ENCODE data around the gene LARP4B.

Gene LARP4B

DNA sequence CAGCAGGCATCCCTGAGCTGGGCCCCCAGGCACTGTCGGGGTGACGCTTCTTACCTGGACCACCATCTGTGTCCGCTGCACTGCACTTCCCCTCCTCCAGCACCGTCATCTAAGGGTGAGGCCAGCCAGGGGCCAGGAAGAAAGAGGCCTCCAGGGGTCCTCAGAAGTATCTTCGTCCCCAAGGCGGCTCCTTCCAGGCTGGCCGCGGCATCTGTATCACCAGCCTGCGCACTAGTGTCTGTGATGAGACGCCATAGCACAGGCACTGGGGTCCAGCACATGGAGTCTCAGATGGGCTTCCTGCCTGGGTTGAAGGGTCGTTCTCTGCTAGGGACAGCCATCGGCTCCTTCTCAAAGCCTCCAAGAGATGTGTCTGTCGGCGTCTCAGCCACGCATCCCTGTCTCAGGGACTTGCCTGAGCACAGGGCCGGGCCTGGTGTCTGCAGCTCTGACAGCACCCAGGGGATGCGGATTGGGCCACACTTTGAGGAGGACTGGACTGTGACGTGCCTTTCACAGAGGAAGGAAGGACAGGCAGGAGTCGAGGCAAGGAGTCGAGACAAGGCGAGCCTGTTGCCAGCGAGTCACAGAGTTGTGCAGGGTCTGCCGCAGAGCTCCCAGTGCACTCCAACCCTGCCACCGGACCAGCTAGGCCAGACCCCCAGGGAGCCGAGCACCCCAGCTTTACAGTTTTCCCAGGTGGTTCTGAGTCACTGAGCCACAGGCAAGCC lies 140.5 kb downstream of the LARP4B start:
- TF ChIP-seq, protein P1, sequence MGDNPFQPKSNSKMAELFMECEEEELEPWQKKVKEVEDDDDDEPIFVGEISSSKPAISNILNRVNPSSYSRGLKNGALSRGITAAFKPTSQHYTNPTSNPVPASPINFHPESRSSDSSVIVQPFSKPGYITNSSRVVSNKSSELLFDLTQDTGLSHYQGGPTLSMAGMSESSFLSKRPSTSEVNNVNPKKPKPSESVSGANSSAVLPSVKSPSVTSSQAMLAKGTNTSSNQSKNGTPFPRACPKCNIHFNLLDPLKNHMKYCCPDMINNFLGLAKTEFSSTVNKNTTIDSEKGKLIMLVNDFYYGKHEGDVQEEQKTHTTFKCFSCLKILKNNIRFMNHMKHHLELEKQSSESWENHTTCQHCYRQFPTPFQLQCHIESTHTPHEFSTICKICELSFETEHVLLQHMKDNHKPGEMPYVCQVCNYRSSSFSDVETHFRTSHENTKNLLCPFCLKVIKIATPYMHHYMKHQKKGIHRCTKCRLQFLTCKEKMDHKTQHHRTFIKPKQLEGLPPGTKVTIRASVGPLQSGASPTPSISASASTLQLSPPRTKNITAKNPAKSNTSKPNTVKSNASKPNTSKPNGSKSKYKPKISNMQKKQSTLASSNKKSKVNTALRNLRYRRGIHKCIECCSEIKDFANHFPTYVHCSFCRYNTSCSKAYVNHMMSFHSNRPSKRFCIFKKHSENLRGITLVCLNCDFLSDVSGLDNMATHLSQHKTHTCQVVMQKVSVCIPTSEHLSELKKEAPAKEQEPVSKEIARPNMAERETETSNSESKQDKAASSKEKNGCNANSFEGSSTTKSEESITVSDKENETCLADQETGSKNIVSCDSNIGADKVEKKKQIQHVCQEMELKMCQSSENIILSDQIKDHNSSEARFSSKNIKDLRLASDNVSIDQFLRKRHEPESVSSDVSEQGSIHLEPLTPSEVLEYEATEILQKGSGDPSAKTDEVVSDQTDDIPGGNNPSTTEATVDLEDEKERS (tag by site-specific recombination; IDR thresholded peaks at IDR 0.05): no peak
- TF ChIP-seq ZNF221 (tag by site-specific recombination; IDR thresholded peaks at IDR 0.05; ENCODE audit: borderline replicate concordance) (no peak), ZNF510 (tag by site-specific recombination; IDR thresholded peaks at IDR 0.05; ENCODE audit: insufficient replicate concordance) (no peak), ZNF157 (tag by site-specific recombination; IDR thresholded peaks at IDR 0.05) (no peak), ZNF184 (tag by site-specific recombination; IDR thresholded peaks at IDR 0.05) (no peak), ZBTB8A (tag by site-specific recombination; IDR thresholded peaks at IDR 0.05) (no peak), ZNF366 (tag by site-specific recombination; conservative IDR thresholded peaks at IDR 0.05) (no peak), ZNF555 (tag by site-specific recombination; conservative IDR thresholded peaks at IDR 0.05) (no peak), ZSCAN23 (tag by site-specific recombination; IDR thresholded peaks at IDR 0.05) (no peak), ZNF324 (tag by site-specific recombination; IDR thresholded peaks at IDR 0.05) (no peak), ZNF660 (tag by site-specific recombination; IDR thresholded peaks at IDR 0.05) (no peak), ZNF791 (tag by site-specific recombination; IDR thresholded peaks at IDR 0.05) (no peak), ZNF155 (tag by site-specific recombination; IDR thresholded peaks at IDR 0.05) (no peak)
- TF ChIP-seq, protein P2, sequence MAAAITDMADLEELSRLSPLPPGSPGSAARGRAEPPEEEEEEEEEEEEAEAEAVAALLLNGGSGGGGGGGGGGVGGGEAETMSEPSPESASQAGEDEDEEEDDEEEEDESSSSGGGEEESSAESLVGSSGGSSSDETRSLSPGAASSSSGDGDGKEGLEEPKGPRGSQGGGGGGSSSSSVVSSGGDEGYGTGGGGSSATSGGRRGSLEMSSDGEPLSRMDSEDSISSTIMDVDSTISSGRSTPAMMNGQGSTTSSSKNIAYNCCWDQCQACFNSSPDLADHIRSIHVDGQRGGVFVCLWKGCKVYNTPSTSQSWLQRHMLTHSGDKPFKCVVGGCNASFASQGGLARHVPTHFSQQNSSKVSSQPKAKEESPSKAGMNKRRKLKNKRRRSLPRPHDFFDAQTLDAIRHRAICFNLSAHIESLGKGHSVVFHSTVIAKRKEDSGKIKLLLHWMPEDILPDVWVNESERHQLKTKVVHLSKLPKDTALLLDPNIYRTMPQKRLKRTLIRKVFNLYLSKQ (tag by site-specific recombination; IDR thresholded peaks at IDR 0.05; ENCODE audit: borderline replicate concordance): no peak
- TF ChIP-seq, protein P3, sequence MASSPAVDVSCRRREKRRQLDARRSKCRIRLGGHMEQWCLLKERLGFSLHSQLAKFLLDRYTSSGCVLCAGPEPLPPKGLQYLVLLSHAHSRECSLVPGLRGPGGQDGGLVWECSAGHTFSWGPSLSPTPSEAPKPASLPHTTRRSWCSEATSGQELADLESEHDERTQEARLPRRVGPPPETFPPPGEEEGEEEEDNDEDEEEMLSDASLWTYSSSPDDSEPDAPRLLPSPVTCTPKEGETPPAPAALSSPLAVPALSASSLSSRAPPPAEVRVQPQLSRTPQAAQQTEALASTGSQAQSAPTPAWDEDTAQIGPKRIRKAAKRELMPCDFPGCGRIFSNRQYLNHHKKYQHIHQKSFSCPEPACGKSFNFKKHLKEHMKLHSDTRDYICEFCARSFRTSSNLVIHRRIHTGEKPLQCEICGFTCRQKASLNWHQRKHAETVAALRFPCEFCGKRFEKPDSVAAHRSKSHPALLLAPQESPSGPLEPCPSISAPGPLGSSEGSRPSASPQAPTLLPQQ (tag by site-specific recombination; IDR thresholded peaks at IDR 0.05): no peak
- TF ChIP-seq, protein P4, sequence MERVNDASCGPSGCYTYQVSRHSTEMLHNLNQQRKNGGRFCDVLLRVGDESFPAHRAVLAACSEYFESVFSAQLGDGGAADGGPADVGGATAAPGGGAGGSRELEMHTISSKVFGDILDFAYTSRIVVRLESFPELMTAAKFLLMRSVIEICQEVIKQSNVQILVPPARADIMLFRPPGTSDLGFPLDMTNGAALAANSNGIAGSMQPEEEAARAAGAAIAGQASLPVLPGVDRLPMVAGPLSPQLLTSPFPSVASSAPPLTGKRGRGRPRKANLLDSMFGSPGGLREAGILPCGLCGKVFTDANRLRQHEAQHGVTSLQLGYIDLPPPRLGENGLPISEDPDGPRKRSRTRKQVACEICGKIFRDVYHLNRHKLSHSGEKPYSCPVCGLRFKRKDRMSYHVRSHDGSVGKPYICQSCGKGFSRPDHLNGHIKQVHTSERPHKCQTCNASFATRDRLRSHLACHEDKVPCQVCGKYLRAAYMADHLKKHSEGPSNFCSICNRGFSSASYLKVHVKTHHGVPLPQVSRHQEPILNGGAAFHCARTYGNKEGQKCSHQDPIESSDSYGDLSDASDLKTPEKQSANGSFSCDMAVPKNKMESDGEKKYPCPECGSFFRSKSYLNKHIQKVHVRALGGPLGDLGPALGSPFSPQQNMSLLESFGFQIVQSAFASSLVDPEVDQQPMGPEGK (tag by site-specific recombination; IDR thresholded peaks at IDR 0.05): no peak
- TF ChIP-seq, protein P5, sequence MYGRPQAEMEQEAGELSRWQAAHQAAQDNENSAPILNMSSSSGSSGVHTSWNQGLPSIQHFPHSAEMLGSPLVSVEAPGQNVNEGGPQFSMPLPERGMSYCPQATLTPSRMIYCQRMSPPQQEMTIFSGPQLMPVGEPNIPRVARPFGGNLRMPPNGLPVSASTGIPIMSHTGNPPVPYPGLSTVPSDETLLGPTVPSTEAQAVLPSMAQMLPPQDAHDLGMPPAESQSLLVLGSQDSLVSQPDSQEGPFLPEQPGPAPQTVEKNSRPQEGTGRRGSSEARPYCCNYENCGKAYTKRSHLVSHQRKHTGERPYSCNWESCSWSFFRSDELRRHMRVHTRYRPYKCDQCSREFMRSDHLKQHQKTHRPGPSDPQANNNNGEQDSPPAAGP (tag by site-specific recombination; IDR thresholded peaks at IDR 0.05): no peak
- TF ChIP-seq, protein P6, sequence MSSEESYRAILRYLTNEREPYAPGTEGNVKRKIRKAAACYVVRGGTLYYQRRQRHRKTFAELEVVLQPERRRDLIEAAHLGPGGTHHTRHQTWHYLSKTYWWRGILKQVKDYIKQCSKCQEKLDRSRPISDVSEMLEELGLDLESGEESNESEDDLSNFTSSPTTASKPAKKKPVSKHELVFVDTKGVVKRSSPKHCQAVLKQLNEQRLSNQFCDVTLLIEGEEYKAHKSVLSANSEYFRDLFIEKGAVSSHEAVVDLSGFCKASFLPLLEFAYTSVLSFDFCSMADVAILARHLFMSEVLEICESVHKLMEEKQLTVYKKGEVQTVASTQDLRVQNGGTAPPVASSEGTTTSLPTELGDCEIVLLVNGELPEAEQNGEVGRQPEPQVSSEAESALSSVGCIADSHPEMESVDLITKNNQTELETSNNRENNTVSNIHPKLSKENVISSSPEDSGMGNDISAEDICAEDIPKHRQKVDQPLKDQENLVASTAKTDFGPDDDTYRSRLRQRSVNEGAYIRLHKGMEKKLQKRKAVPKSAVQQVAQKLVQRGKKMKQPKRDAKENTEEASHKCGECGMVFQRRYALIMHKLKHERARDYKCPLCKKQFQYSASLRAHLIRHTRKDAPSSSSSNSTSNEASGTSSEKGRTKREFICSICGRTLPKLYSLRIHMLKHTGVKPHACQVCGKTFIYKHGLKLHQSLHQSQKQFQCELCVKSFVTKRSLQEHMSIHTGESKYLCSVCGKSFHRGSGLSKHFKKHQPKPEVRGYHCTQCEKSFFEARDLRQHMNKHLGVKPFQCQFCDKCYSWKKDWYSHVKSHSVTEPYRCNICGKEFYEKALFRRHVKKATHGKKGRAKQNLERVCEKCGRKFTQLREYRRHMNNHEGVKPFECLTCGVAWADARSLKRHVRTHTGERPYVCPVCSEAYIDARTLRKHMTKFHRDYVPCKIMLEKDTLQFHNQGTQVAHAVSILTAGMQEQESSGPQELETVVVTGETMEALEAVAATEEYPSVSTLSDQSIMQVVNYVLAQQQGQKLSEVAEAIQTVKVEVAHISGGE (tag by site-specific recombination; conservative IDR thresholded peaks at IDR 0.05; ENCODE audit: low read depth): no peak
- TF ChIP-seq, protein P7, sequence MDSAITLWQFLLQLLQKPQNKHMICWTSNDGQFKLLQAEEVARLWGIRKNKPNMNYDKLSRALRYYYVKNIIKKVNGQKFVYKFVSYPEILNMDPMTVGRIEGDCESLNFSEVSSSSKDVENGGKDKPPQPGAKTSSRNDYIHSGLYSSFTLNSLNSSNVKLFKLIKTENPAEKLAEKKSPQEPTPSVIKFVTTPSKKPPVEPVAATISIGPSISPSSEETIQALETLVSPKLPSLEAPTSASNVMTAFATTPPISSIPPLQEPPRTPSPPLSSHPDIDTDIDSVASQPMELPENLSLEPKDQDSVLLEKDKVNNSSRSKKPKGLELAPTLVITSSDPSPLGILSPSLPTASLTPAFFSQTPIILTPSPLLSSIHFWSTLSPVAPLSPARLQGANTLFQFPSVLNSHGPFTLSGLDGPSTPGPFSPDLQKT (IDR thresholded peaks at IDR 0.05; ENCODE audit: borderline replicate concordance, low read depth, low read length): no peak
- ChIA-PET POLR2A (no interaction called here), CTCF (interaction anchor here (0.5 to 0.6 kb wide), 2 partner anchors 278 to 553 kb away, joined by 3 to 4 read pairs; no protein-coding TSS in a partner anchor)
- no peak overlapping the region for H3K4me3 ChIP-seq (ENCODE audit: low read depth, low read length)
- no peaks in the 10 kb centered on the region for H3K9me3 ChIP-seq (ENCODE audit: control insufficient read depth, insufficient read depth, low read depth, low read length)
- H3K4me1 ChIP-seq (ENCODE audit: control insufficient read depth, insufficient read depth, low read length): no peaks in the 10 kb centered on the region
- no peak overlapping the region for H3K27ac ChIP-seq (ENCODE audit: extremely low read depth, low read depth, low read length)
- H3K36me3 ChIP-seq (ENCODE audit: control insufficient read depth in 2 of 2, insufficient read depth in 1 of 2, low read length in 2 of 2): peaks cover 0 to 5% of the 10 kb centered on the region in 2 experiments; a peak in 1 of 3 replicates
